Breast epithelium (tissue), 4 donors: ENCODE data around the gene C12orf50. TPM values are rescaled to one million over a fixed set of nuclear protein-coding genes. Genes with fewer than 3 reads are reported as not detected.

Experiments used
- DNase-seq, 2 donors: peaks; one replicate each; pipeline ENCODE4 v3.0.0-alpha.2; 2019; ENCODE audit warnings: low spot score in 2 of 2
- H3K27ac ChIP-seq, 2 donors: fragments of 200-600 bp; sonication (generic) in 1 of 2; one replicate each; pipeline ENCODE4 v1.5.1; 2016 to 2019; ENCODE audit warnings: mild to moderate bottlenecking in 1 of 2
- H3K27me3 ChIP-seq, 2 donors: fragments of 200-600 bp; sonication (generic) in 1 of 2; one replicate each; pipeline versions ENCODE4 v1.5.1 to v1.6.0; 2017 to 2019; ENCODE audit warnings: control low read depth in 1 of 2, mild to moderate bottlenecking in 1 of 2
- H3K36me3 ChIP-seq: fragments of 200-600 bp; one replicate; pipeline ENCODE4 v1.5.1; 2019
- H3K4me1 ChIP-seq, 2 donors: fragments of 200-600 bp; sonication (generic); one replicate each; pipeline ENCODE4 v1.5.1; 2016 to 2019; ENCODE audit warnings: control low read depth in 1 of 2
- H3K4me3 ChIP-seq, 3 donors: fragments of 200-600 bp; sonication (generic); 1 replicate in 2 of 3; 2 replicates in 1 of 3; pipeline ENCODE4 v1.5.1; 2016 to 2019; ENCODE audit warnings: mild to moderate bottlenecking in 3 of 3, moderate library complexity in 2 of 3
- H3K9me3 ChIP-seq, 2 donors: fragments of 200-600 bp; sonication (generic) in 1 of 2; one replicate each; pipeline ENCODE4 v1.5.1; 2016 to 2019; ENCODE audit warnings: control low read depth in 1 of 2
- CTCF ChIP-seq, 3 donors: fragments of 450-650 bp; IDR thresholded peaks; one replicate each; pipeline ENCODE4 v1.5.1; 2016 to 2017; ENCODE audit warnings: antibody characterized with exemption in 3 of 3, mild to moderate bottlenecking in 3 of 3, moderate library complexity in 3 of 3
- POLR2A ChIP-seq: fragments of 450-650 bp; IDR thresholded peaks from one replicate; pipeline ENCODE4 v1.6.1; 2016; ENCODE audit warnings: antibody characterized with exemption, mild to moderate bottlenecking, moderate library complexity
- POLR2AphosphoS5 ChIP-seq, 3 donors: sonication (generic); formaldehyde crosslinking; IDR thresholded peaks; one replicate each; pipeline ENCODE4 v1.6.1; 2017; ENCODE audit warnings: antibody characterized with exemption in 3 of 3
- intact Hi-C: fragments of 100-400 bp; cut with DNase I; formaldehyde crosslinking; loops from one replicate; pipeline ENCODE4 v1.15.1; 2023; ENCODE audit warnings: low total_unique reads
- total RNA-seq, 3 donors: library from RNA; depleted of rRNA; stranded (reverse); fragments of >200 nt; gene quantifications; one replicate each; pipeline ENCODE4 v1.1.0, GENCODE V29; 2016

Gene C12orf50
- total RNA-seq, 3 donors from 2014 or later, result not detected

GRCh38 chr12:87952850-87953249, 76.4 kb downstream of the C12orf50 start:
- no peak overlapping the region for H3K4me3 ChIP-seq
- no peak overlapping the region for H3K27ac ChIP-seq
- no peak for DNase-seq
- TF ChIP-seq POLR2A (no peak), POLR2AphosphoS5 (IDR thresholded peaks at IDR 0.05) (no peak), CTCF (IDR thresholded peaks at IDR 0.05) (no peak)
- no peaks in the 10 kb centered on the region for H3K36me3 ChIP-seq
- no peaks in the 10 kb centered on the region for H3K9me3 ChIP-seq
- H3K4me1 ChIP-seq, result no peaks in the 10 kb centered on the region
- intact Hi-C loops, result no loop called here
- H3K27me3 ChIP-seq, result no peaks in the 10 kb centered on the region

- Histone ChIP-seq H3K4me1 (no peaks in the 10 kb centered on the region), H3K9me3 (no peaks in the 10 kb centered on the region), H3K4me3 (no peak overlapping the region), H3K27me3 (no peaks in the 10 kb centered on the region), H3K36me3 (no peaks in the 10 kb centered on the region), H3K27ac (no peak overlapping the region)
- no peak for TF ChIP-seq CTCF (IDR thresholded peaks at IDR 0.05)
- no peak for TF ChIP-seq POLR2AphosphoS5 (IDR thresholded peaks at IDR 0.05)
- DNase-seq, result no peak
- intact Hi-C loops, result no loop called here
Observed at GRCh38 chr12:87952223-87952622, 77.0 kb downstream of the C12orf50 start.

GRCh38 chr12:87943762-87944161, 85.4 kb downstream of the C12orf50 start:
- intact Hi-C loops, result no loop called here
- no peaks in the 10 kb centered on the region for H3K36me3 ChIP-seq
- no peaks in the 10 kb centered on the region for H3K9me3 ChIP-seq
- H3K4me1 ChIP-seq, result no peaks in the 10 kb centered on the region
- H3K27me3 ChIP-seq, result no peaks in the 10 kb centered on the region
- TF ChIP-seq POLR2A (no peak), CTCF (IDR thresholded peaks at IDR 0.05) (no peak), POLR2AphosphoS5 (IDR thresholded peaks at IDR 0.05) (no peak)
- H3K4me3 ChIP-seq, result no peak overlapping the region
- no peak for DNase-seq
- H3K27ac ChIP-seq, result no peak overlapping the region

- intact Hi-C loops, result no loop called here
- DNase-seq, result no peak
- H3K4me3 ChIP-seq, result no peak overlapping the region
Observed at GRCh38 chr12:87943023-87943422, 86.2 kb downstream of the C12orf50 start.

DNA sequence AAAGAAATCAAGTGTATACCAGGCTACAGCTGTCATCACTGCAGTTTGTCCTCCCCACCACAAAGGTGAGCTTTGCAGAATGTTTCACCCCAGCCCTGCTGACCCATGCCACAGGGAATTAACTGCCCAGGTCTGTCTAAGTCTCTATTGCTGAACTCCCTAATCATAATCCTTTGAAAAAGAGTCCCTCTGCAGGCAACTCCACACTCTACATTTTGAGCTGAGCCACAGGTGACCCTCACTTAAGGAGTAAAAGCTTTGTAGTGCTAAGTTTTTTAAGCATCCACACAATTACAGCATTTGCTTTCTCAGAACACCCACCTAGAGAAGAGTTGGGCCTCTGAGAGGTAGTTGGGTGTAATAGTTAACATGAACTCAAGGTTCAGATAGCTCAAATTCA, 90.0 kb downstream of the C12orf50 start:
- H3K27ac ChIP-seq, result no peak overlapping the region
- no peaks in the 10 kb centered on the region for H3K27me3 ChIP-seq
- H3K4me1 ChIP-seq, result no peaks in the 10 kb centered on the region
- DNase-seq, result no peak
- H3K36me3 ChIP-seq, result no peaks in the 10 kb centered on the region
- no peaks in the 10 kb centered on the region for H3K9me3 ChIP-seq
- TF ChIP-seq POLR2A (no peak), CTCF (IDR thresholded peaks at IDR 0.05) (no peak), POLR2AphosphoS5 (IDR thresholded peaks at IDR 0.05) (no peak)
- intact Hi-C loops, result no loop called here
- H3K4me3 ChIP-seq, result no peak overlapping the region

More at GRCh38 chr12:87943023-87943422, 86.2 kb downstream of the C12orf50 start:
- no peaks in the 10 kb centered on the region for H3K9me3 ChIP-seq
- no peaks in the 10 kb centered on the region for H3K27me3 ChIP-seq
- TF ChIP-seq POLR2AphosphoS5 (IDR thresholded peaks at IDR 0.05) (no peak), POLR2A (no peak), CTCF (IDR thresholded peaks at IDR 0.05) (no peak)
- H3K27ac ChIP-seq, result peak overlapping the region in 1 of 2 donors; percentile 21
- no peaks in the 10 kb centered on the region for H3K36me3 ChIP-seq
- no peaks in the 10 kb centered on the region for H3K4me1 ChIP-seq
